ENCODE data around the gene ABLIM1.

ABLIM1 gene

GRCh38 chr10:114436941-114437340, 221.1 kb downstream of the ABLIM1 start:
- no peak for DNase-seq (ENCODE audit: low spot score)
- TF ChIP-seq CTCF (IDR thresholded peaks at IDR 0.05; ENCODE audit: extremely low read depth, missing control alignments) = no peak

GRCh38 chr10:114432566-114433093, 225.4 kb downstream of the ABLIM1 start:
- DNase-seq (ENCODE audit: low spot score) = no peak
- no peak for TF ChIP-seq CTCF (IDR thresholded peaks at IDR 0.05; ENCODE audit: extremely low read depth, missing control alignments)

GRCh38 chr10:114431414-114432135, 226.5 kb downstream of the ABLIM1 start:
- no peak for TF ChIP-seq CTCF (IDR thresholded peaks at IDR 0.05; ENCODE audit: extremely low read depth, missing control alignments)
- no peak for DNase-seq (ENCODE audit: low spot score)

GRCh38 chr10:114430688-114431413, 227.2 kb downstream of the ABLIM1 start:
- no peak for DNase-seq (ENCODE audit: low spot score)
- TF ChIP-seq CTCF (IDR thresholded peaks at IDR 0.05; ENCODE audit: extremely low read depth, missing control alignments) = no peak

- TF ChIP-seq CTCF (IDR thresholded peaks at IDR 0.05; ENCODE audit: extremely low read depth, missing control alignments) = no peak
- DNase-seq (ENCODE audit: low spot score) = no peak
These were observed 228.3 kb downstream of the ABLIM1 start for GRCh38 chr10:114429581-114430335.

- TF ChIP-seq CTCF (IDR thresholded peaks at IDR 0.05; ENCODE audit: extremely low read depth, missing control alignments) = no peak
- no peak for DNase-seq (ENCODE audit: low spot score)
These were observed 230.8 kb downstream of the ABLIM1 start for GRCh38 chr10:114427124-114427852.
